GM18867 (cell line): ENCODE results near the gene GAPDHS.

ENCODE experiments used
- ATAC-seq: cut with Tn5 transposase; IDR thresholded peaks from one replicate; pipeline ENCODE4 v1.9.1; 2021; ENCODE audit warnings: mild to moderate bottlenecking, moderate library complexity; ENCODE audit not compliant: unreplicated experiment

Gene GAPDHS

GRCh38 chr19:35556025-35556590, 22.9 kb downstream of the GAPDHS start:
- ATAC-seq: no peak

DNA sequence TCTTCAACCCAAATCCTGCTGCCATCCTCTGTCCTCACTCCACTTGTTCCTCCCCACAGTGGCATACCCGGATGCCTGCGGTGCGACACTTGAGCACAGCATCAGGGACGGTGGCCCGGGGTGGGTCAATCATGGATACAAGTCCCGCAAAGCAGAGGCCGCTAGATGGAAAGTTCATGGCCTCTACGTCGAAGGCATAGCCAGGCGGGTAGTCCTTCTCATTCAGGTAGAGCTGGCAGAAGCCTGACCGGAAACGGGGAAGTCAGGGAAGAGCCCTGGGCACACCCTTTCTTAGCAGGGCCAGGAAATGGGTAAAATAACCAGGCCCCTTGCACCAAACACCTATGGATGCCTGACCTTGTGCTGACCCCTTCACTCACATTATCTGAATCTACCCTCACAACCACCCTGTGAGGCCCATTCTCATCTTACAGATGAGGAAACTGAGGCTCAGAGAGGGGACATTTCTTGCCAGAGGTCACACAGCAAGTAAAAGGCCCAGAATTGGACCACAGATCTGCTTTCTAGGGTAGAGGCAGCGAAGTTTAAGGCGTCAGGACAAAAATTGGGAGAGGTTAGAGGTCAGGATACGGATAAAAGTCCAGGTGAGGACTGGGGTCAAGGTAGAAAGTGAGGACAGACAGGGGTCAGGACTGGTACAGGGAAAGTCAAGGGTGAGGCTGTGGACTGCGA, 23.7 kb downstream of the GAPDHS start:
- no peak for ATAC-seq

DNA sequence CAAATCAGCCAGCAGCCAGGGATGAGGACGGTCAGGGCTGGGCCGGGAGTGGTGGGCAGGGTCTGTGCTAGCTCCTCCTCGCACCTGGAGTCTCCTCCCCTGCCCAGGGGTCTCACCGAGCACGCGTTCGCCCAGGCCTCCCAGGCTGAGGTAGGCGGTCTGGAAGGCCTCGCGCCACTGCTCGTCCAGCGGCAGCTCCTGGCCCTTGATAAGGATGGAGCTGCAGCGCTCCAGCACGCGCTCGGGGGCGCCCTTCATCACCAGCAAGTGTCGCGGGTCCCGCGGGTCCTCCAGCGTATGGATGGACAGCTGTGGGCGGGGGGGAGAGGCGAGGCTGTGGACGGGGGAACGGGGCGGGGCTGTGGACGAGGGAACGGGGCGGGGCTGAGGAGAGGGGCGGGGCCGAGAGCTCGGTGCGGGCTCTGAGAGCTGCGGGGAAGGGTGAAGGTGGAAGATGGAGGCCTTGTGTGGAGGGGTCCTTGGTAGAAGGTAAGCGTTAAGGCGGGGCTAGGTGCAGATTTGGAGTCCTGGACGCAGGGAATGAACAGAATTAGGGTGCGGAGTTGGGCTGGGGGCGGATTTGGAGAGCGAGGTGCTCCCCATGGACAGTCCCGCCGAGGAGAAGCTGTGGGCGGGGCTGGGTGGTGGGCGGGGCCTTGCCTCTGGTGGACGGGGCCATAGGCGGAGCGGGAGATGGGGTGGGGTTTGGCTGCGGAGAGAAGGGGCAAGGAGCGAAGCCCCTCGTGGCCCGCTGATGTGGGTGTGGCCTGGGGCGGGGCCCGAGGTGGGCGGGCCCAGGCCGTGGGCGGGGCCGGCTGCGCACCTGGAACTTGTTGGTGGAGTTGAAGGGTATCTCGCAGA, 24.5 kb downstream of the GAPDHS start:
- no peak for ATAC-seq

DNA sequence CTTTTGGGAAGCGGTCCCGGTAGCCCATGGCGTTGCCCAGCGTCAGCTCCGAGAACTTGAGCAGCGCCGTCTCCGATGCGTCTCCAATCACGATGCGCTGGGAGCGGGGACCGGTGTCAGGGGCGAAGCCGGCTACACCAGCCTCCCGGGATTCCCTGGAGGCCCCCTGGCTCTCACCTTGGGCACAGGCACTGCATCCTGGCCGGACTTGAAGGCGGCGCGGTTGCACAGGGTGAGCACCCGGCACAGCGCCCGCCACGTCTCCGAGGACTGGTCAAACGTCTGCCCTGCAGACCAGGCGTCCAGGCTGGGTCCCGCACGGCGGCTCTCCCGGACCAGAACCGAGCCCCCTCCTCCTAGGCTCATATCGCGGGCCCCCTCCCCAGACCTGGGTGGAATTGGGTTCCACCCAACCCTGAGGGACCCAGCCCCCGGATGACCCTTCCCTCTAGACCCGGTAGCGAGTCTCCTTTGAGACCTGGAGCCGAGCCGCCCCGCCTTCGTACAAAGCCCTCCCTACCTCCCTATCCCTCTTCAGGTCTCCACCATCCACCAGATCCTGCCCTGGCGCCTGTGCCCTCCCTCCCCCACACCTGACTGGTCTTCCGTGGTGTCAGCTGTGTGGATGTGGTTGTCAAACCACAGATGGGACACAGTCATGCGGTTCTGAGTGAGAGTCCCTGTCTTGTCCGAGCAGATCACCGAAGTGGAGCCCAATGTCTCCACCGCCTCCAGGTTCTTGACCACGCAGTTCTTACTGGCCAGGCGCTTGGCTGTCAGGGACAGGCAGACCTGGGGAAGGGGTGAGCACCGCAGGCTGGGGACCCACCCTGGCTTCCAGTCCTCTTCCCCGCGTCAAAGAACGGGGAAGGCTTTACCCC, 25.4 kb downstream of the GAPDHS start:
- no peak for ATAC-seq

GRCh38 chr19:35559281-35559659, 26.0 kb downstream of the GAPDHS start:
- peak; percentile 50 for ATAC-seq

- ATAC-seq: no peak
Observed at GRCh38 chr19:35559781-35560180, 26.5 kb downstream of the GAPDHS start.

DNA sequence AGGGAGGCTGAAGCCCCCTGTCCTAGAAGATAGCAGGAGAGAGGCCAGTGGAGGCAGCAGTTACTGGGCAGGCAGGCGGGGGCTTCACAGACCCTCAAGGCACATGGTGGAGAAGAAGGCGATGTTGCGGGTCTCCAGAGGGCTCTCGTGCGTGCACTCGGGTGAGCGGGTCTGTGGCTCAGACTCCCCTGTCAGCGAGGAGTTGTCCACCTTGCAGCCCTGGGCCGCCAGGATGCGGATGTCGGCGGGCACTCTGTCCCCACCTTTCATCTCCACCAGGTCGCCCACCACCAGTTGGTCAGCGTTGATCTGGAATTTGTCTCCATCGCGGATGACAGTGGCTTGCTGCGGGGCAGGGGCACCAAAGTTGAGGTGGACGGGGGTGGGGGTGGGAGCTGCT, 27.0 kb downstream of the GAPDHS start:
- ATAC-seq: no peak

DNA sequence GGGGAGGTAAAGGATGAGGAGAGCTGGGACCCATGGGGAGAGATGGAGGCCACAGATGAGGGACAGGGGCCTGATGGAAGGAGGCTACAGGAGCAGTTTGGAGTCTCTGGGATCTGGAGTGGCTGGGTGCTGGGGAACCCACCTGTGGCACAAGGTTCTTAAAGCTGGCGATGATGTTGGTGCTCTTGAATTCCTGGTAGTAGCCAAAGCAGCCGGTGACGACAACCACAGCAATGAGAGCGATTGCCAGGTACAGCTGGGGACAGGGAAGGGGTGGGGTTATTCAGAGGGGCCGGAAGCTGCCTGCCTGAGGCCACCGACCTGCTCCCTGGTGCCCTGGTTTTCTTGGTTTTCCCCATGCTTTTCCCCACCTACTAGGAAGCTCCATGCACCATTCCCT, 27.4 kb downstream of the GAPDHS start:
- no peak for ATAC-seq

GRCh38 chr19:35561436-35561835, 28.2 kb downstream of the GAPDHS start:
- ATAC-seq: no peak

GRCh38 chr19:35562336-35562735, 29.1 kb downstream of the GAPDHS start:
- no peak for ATAC-seq

DNA sequence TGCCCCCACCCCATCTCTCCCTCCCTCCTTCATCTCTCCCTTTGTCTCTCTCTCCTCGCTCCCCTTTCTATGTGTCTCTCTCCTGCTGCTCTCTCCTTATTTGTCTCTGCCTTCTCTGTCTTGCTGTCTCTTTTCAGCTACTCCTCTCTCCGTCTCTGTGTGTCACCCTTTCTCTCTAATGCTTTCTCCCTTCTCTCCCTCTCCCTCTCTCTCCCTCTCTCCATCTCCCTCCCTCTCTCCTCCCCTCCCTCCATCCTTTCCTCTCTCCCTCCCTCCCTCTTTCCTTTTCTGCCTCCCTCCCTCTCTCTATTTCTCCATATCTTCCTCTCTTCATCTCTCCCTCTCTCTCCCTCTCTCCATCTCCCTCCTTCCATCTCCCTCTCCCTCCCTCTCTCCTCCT, 29.5 kb downstream of the GAPDHS start:
- no peak for ATAC-seq

GRCh38 chr19:35563207-35563829, 30.1 kb downstream of the GAPDHS start, which contains the start of gene ATP4A:
Gene ATP4A (minus strand): TSS chr19:35563658. CDS start chr19:35563629, 29 bp downstream.
- ATAC-seq: no peak

- ATAC-seq: no peak
Observed at GRCh38 chr19:35565016-35565856, 32.0 kb downstream of the GAPDHS start.

DNA sequence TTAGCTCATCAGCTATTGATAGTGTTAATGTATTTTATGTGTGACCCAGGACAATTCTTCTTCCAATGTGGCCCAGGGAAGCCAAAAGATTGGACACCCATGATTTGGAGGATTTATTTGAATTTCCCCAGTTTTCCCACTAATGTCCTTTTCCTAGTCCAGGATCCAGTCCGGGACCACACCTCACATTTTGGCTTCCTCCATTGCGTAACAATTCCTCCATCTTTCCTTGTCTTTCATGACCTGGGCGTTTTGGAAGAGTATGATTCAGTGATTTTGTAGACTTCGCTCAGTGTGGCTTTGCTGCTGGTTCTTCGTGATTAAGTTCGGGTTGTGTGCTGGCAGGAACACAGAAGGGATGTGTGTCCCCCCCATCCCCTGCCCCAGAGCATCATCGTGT, 33.5 kb downstream of the GAPDHS start:
- ATAC-seq: no peak

DNA sequence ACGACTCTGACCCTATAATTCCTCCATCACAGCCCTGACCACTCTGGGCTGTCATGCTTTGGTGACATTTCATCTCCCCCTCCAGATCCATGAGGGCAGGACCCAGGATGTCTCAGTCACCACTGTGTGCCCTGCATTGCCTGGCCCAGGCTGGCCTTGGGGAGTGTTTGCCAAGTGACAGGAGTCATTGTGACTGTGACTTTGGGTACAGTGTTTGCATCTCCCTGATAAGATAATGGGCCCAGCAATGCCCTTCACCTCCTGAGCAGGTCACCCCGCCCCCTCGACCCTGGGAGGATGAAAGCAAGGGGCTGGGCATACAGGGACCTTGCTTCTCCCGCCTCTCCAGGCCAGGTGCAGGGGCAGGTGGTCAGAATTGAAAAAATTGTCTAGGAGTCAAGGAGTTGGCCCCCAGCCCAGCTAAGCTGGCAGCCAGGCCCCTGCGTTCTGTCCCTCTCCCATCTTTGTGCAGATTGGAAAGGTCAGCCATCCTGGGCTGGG, 36.1 kb downstream of the GAPDHS start:
- ATAC-seq: no peak

- no peak for ATAC-seq
Observed at GRCh38 chr19:35571406-35571965, 38.2 kb downstream of the GAPDHS start.

DNA sequence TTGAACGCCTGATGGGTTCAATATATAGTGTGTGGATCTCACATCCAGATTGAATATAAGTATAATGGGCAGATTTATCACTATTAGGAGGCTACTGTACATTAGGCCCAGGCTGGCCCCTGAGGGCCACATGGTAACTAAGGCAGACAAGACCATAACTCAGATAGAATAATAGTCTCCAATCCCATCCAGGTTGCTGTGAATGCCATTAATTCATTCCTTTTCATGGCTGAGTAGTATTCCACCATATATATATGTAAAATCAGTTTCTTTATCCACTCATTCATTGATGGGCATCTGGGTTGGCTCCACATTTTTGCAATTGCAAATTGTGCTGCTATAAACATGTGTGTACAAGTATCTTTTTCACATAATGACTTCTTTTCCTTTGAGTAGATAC, 44.7 kb downstream of the GAPDHS start:
- ATAC-seq: no peak

DNA sequence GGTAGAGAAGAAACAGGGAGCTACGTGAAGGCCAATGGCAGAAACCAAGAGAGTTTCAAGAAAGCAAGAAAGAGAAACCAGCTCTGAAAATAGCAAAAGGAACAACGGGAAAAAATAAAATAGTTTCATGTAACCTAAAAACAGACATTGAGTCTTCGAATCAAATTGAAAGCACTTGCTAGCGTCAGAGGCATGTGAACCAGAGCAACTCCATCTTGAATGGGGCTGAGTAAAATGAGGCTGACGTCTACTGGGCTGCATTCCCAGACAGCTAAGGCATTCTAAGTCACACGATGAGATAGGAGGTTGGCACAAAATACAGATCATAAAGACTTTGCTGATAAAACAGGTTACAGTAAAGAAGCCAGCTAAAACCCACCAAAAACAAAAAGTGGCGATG, 45.5 kb downstream of the GAPDHS start:
- no peak for ATAC-seq

DNA sequence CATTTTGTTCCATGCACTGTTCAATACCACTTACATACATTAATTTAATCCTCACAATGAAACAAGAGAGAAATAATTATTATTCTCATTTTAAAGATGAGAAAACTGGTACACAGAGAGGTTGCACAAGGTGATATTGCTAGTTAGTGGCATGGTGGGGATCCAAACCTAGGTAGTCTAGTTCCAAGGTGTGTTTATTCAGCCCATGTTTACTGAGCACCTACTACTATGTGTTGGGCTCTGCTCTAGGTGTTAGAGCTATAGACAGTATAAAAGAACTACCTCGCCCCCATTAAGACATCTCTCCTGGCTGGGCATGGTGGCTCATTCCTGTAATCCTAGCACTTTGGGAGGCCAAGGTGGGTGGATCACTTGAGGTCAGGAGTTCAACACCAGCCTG, 49.5 kb downstream of the GAPDHS start:
- ATAC-seq: no peak
